Measurements from ENCODE around the gene FRMD3.

FRMD3 gene

DNA sequence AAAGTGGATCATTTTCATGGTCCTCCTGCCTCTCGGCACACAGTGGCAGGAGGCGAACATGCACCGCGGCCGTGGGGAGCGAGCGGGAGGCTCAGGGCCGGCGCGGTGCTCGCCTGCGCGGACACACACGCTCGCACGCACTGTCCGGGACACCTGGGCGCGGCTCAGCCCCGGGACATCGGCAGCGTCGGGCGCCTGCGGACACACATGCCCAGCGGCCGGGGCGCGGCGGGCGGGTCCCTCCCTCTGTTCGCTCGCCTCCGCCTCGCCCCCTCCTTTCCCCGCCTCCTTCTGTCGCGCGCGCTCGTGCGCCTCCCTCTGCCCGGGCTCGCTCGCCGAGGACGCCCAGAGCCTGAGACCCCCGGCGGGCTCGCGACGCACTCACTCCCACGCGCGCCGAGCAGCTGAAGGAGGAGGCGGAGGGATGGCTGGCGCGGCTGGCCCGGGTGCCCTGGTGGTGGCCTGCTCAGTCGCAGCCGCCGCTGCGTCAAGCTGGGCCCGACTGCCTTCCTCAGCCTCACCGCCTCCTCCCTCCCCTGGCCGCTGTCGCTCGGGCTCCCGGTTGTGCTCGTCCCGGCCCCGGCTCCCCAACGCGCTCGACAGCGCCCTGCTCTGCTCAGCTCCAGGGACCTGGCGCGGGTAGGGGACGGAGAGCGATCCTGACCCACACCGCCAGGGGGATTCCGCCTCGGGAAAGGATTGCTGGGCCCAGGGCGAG lies at the start of gene FRMD3:
TSS of gene FRMD3 (minus strand) at position 230 of the 718 bp plus-strand sequence. CDS start at position 60, 170 bp downstream.
- peak; percentile 1 to 57 for DNase-seq

- DNase-seq = no peak
Observed at GRCh38 chr9:83584995-83585394, 46.8 kb upstream of the FRMD3 start.

GRCh38 chr9:83583151-83584014 lies 45.2 kb upstream of the FRMD3 start:
- DNase-seq = peak; percentile 24 to 36

DNA sequence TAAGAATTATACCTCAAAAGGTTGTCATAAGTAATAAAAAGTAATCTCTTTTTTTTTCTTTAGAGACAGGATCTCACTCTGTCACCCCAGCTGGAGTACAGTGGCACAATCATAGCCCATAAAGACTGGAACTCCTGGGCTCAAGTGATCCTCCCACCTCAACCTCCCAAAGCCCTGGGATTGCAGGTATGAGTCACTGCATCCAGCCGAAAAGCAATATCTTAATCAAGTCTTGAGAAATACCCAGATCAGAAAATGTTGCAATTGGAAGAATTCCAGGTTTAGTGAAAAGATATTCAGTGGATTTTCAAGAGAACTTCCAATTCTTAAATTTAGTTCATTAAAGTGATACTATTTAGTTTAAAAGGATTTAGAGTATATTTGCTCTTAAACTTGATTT lies 43.8 kb upstream of the FRMD3 start:
- DNase-seq = no peak

DNA sequence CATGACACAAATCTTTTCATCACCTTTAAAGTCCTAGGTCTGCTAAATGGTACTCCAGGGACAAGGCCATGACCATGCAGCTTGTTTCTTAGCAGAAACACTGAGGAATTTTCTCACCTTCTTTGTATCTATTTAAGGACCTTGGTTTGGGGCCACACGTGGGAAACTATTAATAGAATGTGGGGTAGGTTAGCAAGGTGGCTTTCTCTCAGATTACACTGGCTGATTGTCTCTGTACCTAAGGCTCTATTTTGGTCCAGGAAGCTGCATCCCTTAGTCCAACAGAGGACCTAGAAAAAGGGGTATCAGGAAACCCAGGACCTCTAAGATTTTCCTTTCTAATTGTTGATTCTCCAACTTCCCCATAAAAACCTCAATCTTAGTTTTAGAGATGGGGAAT lies 36.3 kb upstream of the FRMD3 start:
- DNase-seq = no peak

DNA sequence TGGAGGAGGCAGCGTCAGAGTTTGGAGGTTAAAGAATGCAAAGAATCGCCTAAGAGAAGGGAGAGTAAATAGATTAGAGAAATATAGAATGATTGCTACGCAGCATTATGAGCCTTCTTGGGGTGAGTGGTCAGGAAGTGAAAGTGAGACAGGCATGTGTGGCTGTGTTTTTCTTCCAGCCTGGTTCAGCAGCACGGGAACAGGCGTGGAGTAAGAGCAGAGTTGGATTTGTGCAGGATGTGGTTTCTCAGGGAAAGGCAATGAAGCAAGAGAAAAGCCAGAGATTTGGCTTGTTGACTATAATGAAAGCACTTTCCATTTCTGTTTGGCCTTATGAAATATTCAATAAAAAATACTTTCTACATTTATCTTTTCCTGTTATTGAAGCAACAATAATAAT lies 34.3 kb upstream of the FRMD3 start:
- DNase-seq = no peak

DNA sequence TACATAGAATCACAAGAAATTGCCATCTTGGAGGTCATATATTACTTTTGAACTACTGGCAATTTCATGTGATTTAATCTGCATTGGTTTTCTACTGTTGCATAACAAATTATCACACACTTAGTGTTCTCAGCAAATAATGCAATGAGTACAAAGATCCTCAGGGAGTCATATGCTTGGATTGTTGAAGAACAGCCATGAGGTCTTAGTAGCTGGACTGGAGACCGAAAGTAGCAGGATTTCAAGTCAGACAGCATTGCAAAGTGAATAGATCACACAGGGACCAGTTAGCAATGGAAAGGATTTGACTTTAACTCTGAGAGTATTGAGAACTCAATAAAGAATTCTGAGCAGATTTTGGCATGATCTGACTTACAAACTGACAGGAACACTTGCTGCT lies 32.2 kb upstream of the FRMD3 start:
- no peak for DNase-seq

DNA sequence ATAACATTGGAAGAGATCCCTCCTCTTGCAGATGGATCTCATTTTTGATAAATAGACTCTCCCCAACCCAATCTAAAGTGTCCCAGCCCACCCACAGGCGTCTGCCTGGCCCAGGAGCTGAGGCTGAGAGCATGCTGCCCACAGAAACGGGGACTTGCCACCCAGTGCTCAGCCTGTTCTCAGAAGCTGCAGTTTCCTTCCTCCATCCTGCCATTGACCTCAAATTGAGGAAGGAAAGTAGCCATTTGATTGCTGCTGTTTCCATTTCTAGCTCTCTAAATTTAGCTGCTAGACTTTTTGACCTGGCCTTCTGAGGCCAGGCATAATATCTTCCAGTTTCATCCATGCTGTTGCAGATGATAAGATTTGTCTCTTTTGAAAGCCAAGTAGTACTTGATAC lies 31.1 kb upstream of the FRMD3 start:
- DNase-seq = no peak

DNA sequence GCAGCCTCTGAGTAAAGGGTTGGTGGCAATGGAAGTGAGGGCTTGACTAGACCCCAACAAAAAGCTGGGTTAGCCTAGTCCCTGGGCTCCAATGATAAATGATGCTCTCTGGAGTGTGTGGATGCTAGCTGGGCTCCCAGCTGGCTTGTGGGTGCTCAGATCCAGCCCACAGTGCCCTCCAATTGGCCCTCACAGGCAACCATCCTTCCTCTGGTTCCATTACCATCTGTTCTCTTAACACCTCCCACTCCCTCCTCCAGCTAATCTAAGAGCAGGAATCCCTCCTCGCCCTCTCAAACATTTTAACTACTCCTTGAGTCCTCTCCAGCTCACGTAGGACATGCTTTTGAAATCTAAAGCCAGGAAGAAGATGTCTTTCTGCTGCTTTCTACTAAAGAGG lies 25.2 kb upstream of the FRMD3 start:
- DNase-seq = no peak

DNA sequence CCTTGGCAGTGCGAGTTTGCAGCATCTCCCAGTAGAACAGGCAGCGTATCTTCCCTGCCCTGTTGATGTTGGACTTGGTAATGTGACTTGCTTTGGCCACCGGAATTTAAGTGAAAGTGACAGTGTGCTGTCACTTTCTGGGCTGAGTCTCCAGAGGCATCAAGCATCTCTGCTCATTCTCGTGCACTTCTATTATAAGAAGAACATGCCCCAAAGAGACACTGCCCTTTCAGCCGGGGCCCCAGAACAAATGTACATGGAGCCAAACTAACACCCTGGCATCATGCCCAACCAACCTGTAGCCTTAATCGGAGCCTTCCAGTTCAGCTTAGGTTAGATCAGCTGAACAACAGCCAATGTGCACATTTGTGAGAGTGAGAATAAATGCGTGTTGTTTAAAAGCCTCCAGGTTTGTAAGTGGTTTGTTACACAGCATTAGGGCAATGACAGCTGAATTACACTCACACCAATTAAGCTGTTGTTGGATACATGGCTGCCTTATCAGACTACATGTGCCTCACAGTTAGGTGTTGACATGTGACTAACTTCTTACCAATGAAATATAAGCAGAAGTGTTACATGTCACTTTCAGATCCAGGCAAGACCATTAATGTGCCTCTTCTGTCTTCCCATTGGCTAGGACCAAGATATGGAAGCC lies 22.1 kb upstream of the FRMD3 start:
- DNase-seq = no peak

DNA sequence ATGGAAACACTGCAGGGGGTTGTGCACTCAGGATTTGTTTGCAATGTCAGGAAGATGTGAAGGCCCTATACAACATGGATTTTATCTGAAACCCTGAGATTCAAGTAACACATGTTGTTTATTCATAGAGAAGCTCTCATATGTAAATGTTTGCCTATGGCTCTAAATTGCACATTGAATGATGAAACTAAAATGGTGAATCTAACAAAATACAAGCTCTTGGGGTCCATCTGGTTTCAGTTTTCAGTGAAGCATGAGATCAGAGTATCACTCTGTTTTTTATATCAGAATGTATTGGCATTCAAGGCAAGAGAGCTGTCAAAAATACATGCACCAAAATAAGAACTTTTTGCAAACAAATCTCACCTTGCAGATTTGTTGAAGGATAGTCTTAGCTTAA lies 19.6 kb upstream of the FRMD3 start:
- no peak for DNase-seq

GRCh38 chr9:83557317-83557716 lies 19.1 kb upstream of the FRMD3 start:
- DNase-seq = no peak

DNA sequence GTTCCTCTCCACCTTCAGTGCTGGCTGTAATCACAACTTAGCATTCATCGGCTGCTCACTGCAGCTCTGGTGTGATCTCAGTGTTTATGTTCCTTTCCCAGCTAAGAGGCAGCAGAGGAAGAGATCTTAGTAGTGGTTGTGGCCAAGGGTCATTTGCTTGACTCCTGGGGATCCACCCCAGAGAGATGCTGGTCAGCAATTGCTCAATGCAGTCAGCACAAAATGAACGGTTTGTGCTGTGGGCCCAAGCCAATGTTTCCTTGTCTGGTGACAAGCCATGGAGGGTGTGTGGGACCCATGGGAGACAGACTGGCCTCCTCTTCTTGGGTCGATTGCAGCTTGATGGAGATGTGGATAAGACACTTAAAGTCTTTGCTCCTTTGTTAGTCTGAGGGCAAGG lies 16.1 kb upstream of the FRMD3 start:
- no peak for DNase-seq

GRCh38 chr9:83544002-83544698 lies 5.9 kb upstream of the FRMD3 start:
- DNase-seq = peak in 1 of 2 donors; percentile 20

DNA sequence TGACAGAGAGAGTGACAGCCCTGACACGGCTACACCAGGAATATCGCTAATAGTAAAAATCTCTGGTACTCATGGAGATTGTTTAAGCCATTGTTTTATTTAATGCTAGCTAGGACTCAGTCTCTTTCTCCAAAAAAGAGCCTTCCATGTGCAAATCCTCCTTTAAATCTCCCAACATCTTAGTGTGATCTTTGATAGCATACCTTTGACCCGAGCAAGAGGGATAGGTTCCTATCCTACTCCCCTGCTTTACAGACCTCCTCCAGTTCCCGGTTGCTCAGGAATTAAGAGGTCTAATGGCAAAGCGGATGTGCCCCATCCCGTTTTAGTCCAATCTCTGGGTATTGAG lies 663 bp upstream of the FRMD3 start:
- DNase-seq = no peak

DNA sequence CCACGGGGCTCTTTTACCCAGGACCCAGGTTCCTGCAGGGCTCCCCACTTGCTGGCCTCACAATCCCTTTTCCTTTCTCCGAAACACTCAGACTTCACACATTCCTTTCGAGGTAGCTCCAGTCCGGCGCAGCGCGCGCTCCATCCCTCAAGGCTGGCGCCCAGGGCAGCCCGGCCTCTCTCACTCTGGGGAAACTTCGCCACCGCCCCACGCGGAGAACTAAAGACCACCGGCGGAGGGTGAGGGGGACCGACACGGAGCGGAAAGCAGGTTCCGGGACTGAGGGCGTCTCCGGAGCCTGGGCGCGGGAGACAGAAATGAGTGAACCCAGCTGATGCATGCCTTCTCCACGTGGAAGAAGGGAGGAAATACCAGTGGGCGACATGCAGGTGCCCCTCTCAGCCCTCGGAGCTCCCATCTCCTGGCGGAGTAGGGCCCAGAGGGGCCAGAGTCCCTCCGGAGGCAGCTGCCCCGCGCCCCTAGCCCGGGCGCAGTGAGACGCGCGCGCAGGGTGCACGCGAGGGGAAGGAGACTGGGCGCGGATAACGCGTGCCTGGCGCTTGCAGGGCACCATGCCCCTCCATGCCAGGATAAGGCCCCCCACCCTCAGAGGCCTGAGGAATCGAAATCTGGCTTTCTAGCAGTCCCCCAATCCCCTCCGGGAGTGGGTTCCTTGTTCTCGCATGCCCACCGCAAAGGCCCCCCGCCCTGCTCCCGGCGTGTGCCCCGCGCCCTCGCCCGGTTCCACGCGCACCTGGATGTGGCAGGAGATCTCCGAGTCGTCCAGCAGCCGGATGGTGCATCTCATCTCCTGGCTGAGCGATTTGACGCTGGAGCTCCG lies 650 bp downstream of the FRMD3 start:
- no peak for DNase-seq

DNA sequence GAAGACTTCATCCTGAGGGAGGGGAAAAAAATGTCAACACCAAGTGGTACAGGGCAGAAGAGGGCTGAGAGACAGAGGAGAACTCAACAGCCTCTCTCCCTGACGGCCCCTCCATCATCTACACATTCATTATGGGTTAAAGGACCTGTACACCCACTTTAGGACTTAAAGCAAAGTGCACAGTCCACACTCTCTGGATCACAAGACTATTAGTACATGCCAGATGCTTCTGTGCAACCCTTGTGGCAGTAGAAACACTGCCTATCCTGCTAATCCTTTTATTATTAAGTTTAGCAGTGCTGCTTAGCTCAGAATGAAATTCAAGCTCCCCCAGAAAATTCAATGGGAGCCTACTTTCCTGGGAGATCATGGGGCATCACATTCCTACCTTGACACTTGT lies 1.9 kb downstream of the FRMD3 start:
- no peak for DNase-seq

DNA sequence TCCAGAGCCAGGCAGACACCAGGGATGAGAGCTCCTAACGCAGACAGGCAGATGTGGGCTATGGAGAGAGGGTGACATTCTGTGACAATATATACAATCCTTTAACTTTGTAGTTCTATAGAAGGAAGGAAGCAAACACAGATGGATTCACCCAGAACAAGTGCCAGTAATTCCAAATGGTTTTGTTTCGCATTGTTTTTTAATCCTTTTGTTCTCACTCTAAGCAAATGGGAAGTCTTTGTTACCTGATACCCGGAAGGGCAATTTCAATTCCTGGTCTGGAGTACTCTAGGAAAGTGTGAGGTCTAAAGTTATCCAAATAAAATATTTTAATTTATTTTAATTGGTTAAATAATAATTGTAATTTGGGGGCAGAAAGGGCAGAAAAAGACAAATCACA lies 2.5 kb downstream of the FRMD3 start:
- no peak for DNase-seq

DNA sequence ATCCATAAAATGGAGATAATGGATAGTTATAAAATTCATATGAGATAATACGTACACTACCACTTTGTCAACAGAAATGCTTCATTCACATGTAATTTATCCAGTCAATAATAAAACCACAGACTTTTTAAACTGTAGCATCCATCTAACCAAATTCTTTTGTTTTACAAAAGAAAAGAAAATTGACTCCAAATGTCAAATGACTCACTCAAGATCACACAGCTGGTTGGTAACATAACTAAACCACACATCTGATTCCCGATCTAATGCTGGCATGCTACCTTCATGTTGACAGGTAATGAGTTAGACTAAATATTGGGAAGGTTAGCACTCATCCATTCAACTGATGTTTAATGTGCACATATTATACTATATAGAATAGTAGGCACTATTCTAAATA lies 4.9 kb downstream of the FRMD3 start:
- DNase-seq = no peak

DNA sequence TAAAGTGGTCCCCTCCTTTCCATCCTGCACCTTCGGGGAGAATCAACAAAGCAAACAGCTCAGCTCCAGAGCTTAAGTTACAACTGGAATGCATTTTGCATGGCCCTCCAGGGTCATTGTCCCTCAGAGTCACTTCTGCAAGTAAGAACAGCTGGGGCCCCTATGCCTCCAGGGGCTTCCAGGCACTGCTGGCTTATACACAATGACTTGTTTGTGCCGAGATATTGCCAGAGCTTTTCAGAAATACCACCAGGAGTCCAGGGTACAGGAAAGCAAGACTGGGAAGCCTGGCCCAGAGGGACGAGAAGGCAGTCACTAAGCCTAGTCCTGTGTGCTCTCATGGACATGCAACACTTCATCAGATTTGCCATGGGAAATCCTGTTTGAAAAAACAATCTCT lies 11.3 kb downstream of the FRMD3 start:
- no peak for DNase-seq

DNA sequence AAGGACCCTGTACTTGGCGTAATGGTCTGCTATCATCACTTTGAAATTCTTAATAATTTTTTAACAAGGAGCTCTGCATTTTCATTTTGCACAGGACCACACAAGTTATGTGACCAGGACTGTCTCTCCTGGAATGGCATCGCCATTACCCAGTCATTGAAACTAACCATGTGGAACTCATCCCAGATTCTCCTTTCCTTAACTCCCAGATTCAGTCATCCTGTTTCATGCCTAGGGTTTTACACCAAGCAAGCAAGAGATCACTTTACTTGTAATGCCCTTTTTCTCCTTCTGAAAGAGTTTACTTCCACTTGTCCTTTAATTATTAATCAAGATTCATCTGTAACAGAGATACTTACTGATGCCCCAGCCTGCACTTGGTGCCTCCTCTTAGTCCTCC lies 12.0 kb downstream of the FRMD3 start:
- no peak for DNase-seq

GRCh38 chr9:83523684-83524083 lies 14.5 kb downstream of the FRMD3 start:
- DNase-seq = no peak
